ENCODE measurements around the gene NGFR. TPM values are rescaled to one million over a fixed set of nuclear protein-coding genes. Genes with fewer than 3 reads are reported as not detected.

Gene NGFR
- total and polyA plus RNA-seq, 3 donors from 2014 or later, result 11.3 to 21.5 (median 20.6) TPM

GRCh38 chr17:49472527-49472926 lies 22.6 kb upstream of the NGFR start:
- no peaks in the 10 kb centered on the region for H3K9me3 ChIP-seq
- intact Hi-C loops (cut with DNase I; ENCODE audit: low total_unique reads), result no loop called here
- TF ChIP-seq CTCF (IDR thresholded peaks at IDR 0.05) (no peak), POLR2A (IDR thresholded peaks at IDR 0.05) (no peak)
- WGBS, 2 donors, result 70 to 94% methylated on average over 5 of the region's 5 CpGs
- peaks cover 4% of the 10 kb centered on the region for H3K4me1 ChIP-seq
- no peaks in the 10 kb centered on the region for H3K36me3 ChIP-seq (ENCODE audit: low read depth, missing control alignments)
- no peak overlapping the region for H3K27ac ChIP-seq
- DNase-seq, result no peak
- H3K4me3 ChIP-seq, result no peak overlapping the region
- no peaks in the 10 kb centered on the region for H3K27me3 ChIP-seq

DNA sequence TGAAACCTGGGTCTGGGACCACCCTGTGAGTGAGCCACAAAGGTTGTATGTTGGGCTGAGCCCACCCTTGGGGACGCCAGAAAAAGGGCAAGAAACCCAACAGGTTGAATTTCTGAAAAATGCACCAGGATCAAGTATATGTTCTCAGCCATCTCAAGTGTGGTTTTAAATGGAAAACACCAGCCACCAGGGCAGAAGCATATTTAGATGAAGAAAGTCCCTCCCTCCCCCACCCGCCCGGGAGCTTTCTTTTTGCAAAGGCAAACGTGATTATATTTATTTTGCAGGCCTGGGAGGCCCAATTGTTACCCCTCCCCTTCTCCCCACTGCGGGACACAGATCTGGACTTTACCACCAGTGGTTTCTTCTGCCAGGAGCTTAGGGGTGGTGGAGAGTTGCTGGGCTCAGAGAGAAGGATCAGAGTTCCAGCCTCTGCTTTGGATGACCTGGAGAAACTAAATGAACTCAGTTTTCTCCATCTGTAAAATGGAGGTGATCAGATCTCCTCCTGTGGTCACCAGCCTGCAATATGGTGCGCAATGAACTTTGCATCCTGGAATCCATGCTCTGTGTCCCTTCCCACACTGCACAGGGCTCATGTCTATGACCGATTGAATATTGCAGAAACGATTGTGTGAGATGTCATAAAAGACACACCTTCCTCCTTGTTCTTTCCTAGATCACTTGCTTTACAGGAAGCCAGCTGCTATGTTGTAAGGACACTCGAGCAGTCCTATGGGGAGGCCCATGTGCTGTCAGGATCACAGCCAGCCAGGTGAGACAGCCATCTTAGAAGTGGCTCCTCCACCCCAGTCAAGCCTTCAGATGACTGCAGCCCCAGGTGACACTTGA lies 21.0 kb upstream of the NGFR start:
- 86 to 97% methylated on average over 8 to 9 of the region's 9 CpGs for WGBS, 2 donors
- H3K36me3 ChIP-seq (ENCODE audit: low read depth, missing control alignments), result no peaks in the 10 kb centered on the region
- peaks cover 4% of the 10 kb centered on the region for H3K4me1 ChIP-seq
- H3K27me3 ChIP-seq, result no peaks in the 10 kb centered on the region
- no peaks in the 10 kb centered on the region for H3K9me3 ChIP-seq
- intact Hi-C loops (cut with DNase I; ENCODE audit: low total_unique reads), result no loop called here
- H3K27ac ChIP-seq, result no peak overlapping the region
- no peak for TF ChIP-seq CTCF (IDR thresholded peaks at IDR 0.05)
- TF ChIP-seq POLR2A (IDR thresholded peaks at IDR 0.05), result no peak
- no peak overlapping the region for H3K4me3 ChIP-seq
- no peak for DNase-seq

- H3K27ac ChIP-seq, result no peak overlapping the region
- H3K9me3 ChIP-seq, result no peaks in the 10 kb centered on the region
- TF ChIP-seq POLR2A (IDR thresholded peaks at IDR 0.05) (no peak), CTCF (IDR thresholded peaks at IDR 0.05) (no peak)
- no peaks in the 10 kb centered on the region for H3K27me3 ChIP-seq
- intact Hi-C loops (cut with DNase I; ENCODE audit: low total_unique reads), result no loop called here
- 45 to 67% methylated on average over 3 of the region's 3 CpGs for WGBS, 2 donors
- H3K4me3 ChIP-seq, result no peak overlapping the region
- H3K4me1 ChIP-seq, result no peaks in the 10 kb centered on the region
- DNase-seq, result no peak
- no peaks in the 10 kb centered on the region for H3K36me3 ChIP-seq (ENCODE audit: low read depth, missing control alignments)
Measured at GRCh38 chr17:49477709-49478108, 17.4 kb upstream of the NGFR start.

- no peak overlapping the region for H3K27ac ChIP-seq
- H3K9me3 ChIP-seq, result no peaks in the 10 kb centered on the region
- intact Hi-C loops (cut with DNase I; ENCODE audit: low total_unique reads), result no loop called here
- H3K4me3 ChIP-seq, result no peak overlapping the region
- peaks cover 1% of the 10 kb centered on the region for H3K4me1 ChIP-seq
- no peaks in the 10 kb centered on the region for H3K36me3 ChIP-seq (ENCODE audit: low read depth, missing control alignments)
- no peaks in the 10 kb centered on the region for H3K27me3 ChIP-seq
- 80 to 84% methylated on average over 5 of the region's 5 CpGs for WGBS, 2 donors
- DNase-seq, result no peak
- TF ChIP-seq POLR2A (IDR thresholded peaks at IDR 0.05) (no peak), CTCF (IDR thresholded peaks at IDR 0.05) (no peak)
Measured at GRCh38 chr17:49480836-49481615, 14.1 kb upstream of the NGFR start.

All from testis (tissue), 3 donors.